ENCODE data around the gene CTCF.

The CTCF gene

GRCh38 chr16:67652578-67653127 is 90.3 kb downstream of the CTCF start:
- DNase-seq (ENCODE audit: low spot score) = no peak

- no peak for DNase-seq (ENCODE audit: low spot score)
Measured at GRCh38 chr16:67653128-67653788, 90.9 kb downstream of the CTCF start.

DNA sequence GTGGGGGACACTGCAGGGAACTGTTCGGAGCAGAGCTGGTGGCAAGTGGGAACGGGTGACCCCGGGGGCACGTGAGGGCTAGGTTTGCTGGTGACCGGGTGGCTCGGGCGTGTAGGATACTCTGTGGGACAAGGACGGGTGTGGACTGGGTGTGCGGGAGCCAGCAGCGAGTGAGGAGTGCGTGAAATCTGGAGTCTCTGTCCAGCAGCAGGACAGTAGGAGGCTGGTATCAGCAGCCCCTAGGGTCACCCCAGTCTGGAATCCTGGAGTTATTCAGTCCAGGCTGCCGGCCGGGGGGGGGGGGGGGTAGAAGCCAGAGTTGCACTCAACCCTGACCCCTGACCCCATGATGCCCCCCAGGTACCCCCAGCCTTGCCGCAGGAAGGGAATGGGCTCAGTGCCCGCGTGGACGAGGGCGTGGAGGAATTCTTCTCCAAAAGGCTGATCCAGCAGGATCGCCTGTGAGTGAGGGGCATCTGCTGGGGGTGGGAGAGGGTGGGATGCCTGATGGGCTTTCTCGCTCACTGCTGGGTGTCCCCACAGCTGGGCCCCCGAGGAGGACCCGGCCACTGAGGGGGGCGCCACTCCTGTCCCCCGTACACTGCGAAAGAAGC is 91.6 kb downstream of the CTCF start:
- DNase-seq (ENCODE audit: low spot score) = no peak

GRCh38 chr16:67654403-67654911 is 92.1 kb downstream of the CTCF start:
- no peak for DNase-seq (ENCODE audit: low spot score)

DNA sequence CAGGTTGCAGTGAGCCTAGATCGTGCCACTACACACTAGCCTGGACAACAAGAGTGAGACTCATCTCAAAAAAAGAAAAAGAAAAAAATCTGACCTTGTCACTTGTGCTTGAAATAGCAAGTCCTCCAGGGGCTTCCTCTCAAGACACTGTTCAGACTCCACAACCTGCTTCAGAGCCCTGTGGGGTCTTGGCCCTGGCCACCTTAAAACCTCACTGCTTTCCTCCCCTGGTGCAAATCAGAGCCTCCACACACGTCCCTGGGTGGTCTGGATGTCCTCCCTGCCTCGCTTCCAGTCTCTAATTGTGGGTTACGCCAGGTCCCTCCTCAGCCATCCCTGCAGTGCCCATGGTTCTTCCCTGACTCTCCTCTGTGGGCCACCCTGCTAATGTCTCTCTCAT is 93.0 kb downstream of the CTCF start:
- no peak for DNase-seq (ENCODE audit: low spot score)

DNA sequence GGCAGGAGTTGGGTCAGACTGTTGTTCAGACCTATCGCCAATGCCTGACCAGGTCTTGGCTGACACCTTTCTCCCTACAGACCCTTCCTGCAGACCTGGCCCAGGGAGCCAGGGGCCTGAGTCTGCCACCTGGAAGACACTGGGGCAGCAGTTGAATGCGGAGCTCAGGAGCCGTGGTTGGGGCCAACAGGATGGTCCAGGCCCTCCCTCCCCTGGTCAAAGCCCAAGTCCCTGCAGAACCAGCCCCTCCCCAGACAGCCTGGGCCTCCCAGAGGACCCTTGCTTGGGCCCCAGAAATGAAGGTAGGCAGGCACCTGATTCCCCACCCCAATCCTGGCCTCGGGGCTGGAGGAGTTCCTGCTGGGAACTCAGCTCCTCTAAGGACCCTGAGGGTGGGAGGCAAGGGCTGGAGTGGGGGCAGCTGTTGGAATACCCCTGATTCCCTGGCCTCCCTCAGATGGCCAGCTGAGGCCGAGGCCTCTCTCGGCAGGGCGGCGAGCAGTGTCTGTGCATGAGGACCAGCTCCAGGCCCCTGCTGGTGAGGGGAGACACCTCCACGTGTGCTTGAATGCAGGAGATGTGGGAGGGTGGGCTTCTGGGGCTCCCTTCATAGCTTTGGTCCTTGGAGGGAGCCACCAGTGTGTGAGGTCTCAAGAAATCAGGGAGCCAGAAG is 94.2 kb downstream of the CTCF start:
- no peak for DNase-seq (ENCODE audit: low spot score)

GRCh38 chr16:67657017-67657608 is 94.8 kb downstream of the CTCF start:
- no peak for DNase-seq (ENCODE audit: low spot score)

DNA sequence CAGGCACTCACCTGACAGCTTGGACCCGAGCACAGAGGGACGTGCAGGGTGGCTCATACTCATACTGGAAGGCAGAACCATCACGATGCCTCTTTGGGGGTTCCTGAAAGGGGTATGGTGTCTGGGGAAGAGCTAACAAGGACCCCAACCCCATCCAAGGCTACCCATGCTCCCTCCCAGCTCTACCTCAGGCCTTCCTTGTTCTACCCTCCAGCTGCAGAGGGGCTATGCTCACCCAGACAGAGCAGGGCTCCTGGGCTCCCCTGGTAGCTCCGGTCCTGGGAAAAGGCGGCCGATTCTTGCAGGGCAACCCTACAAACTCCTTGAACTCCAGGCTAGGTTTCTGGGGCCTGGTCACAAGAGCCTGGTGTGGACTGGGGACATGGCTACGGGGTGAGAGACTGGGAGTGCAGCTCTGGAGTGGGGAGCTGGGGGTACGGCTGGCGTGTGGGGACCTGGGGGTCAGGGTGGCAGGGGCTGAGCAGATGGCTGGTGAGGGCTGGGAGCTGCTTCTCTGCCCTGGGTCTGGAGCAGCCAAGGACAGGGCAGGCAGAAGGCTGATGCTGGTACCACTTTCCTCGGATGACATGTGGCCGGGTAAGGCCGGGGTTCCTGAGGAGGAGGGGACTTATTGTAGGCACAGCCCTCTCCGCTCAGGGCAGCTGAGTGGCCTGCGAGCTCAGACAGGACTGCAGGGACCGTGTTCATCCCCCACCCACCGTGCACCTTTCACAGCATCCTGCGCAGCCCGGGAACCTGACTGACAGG is 95.6 kb downstream of the CTCF start:
- no peak for DNase-seq (ENCODE audit: low spot score)

GRCh38 chr16:67658849-67659674 is 96.7 kb downstream of the CTCF start:
- no peak for DNase-seq (ENCODE audit: low spot score)

- DNase-seq (ENCODE audit: low spot score) = peak; percentile 83
Measured at GRCh38 chr16:67659675-67660563, 97.6 kb downstream of the CTCF start, which contains the start of gene ACD. Gene ACD (minus strand): TSS chr16:67660260. CDS start chr16:67660220, 40 bp downstream.

DNA sequence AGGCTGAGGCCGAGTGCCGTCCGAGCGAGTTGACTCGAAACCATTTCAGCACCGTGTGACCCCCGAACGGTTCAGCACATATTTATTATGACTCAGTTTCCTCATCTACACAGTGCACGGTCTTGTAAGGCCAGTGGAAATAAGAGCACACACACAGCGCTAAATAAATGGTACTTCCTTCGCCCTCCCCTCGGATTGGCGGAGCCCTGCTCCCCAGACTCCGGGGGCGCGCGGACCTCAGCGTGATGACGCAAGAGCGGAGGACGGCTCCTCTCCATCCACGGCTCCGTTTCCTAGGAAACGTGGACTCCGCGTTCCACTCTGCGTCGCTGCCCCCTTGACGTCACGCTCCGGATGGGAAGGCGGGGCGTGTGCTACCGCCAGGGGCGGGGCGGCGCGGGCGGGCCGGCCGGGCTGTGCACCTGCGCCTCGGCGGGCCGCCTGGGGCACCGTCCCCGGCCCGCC is 98.3 kb downstream of the CTCF start, which contains the start of gene PARD6A:
PARD6A (plus strand) TSS at position 397 of the 465 bp plus-strand sequence. CDS start 79 bp downstream, outside the sequence.
- peak; percentile 89 for DNase-seq (ENCODE audit: low spot score)

- DNase-seq (ENCODE audit: low spot score) = no peak
Measured at GRCh38 chr16:67661101-67661761, 98.9 kb downstream of the CTCF start.

GRCh38 chr16:67661886-67662652 is 99.7 kb downstream of the CTCF start:
- DNase-seq (ENCODE audit: low spot score) = no peak

DNA sequence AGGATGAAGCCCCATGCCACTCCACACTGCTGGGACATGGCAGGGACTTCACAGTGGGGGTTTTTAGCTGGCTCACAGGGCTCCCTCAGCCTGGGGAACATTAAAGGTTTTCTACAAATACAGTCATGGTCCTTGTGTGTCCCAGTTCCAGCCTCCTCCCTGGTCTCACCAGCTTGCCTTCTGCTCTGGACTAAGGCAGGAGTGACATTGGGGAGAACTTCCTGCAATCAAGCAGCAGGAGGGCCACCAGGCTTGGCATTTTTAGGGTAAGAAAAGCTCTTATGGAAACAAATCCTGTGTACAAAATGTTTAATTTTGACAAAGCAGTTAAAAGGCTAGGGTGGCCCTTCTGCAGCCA is 100.3 kb downstream of the CTCF start:
- DNase-seq (ENCODE audit: low spot score) = no peak

DNA sequence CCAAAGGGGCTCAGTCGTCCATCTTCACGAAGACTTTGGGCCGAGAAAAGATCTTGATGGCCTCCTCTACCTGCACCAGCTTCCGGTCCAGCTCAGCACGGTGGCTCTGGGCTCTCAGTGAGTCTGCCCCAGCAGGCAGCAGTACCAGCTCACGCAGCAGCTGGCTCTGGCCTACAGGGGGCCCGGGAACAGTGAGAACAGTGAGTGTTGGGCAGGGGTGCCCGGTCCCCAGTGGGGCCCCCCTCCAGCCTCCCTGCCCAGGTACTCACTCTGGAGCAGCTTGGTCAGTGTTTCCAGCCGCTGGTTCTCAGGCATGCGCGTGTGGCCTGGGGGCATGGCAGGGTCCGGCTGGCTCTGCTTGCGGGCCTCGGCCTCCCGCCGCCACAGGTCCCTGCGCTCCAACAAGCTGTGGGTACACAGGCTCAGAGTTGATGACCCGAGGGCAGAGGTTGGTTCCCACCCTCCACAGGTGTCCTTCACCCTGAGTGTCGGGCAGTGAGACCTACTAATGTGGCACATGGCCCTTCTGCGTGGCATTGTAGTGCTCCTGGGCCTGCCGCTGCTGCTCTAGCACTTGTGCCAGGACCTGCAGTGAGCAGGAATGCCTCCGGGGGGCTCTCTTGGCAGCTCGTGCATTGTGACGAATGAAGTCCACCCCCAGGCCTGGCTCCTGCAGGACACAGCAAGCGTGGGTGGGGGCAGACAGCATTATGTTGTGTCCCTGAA is 101.0 kb downstream of the CTCF start:
- DNase-seq (ENCODE audit: low spot score) = no peak

DNA sequence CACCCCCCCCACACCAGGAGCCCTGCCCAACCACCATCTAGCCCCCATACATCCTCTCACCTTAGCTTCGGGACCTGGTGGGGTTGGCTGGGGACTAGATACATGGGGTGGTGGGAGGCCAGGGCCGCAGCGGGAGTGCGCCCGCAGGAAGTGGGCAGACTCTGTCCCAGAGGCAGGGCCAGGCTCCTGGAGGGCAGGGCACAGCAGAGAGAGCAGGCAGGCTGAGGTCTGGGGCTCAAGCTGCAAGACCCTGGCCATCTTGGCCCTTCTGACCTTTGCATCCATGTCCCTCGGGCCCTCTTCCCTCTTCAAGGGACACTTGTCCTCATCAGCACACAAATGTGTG is 101.5 kb downstream of the CTCF start:
- DNase-seq (ENCODE audit: low spot score) = no peak

DNA sequence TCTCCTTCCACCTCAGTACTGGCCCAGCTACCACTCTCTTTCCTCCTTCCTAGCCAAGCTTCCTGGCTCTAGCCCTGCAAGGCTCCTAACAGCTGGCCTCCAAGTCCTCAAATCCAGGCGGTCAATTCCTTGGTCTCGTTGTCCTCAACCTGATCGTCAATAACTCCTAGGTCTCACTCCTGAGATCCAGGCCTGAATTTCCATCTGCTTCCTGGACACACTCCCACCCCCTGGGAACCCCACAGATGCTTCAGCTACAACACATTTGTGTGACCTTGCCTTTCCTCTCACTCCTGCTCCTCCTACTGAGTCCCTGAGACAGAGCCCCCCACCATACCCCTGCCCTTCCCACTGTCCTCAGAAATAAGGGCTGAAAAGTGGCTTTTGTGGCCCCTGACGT is 101.9 kb downstream of the CTCF start:
- DNase-seq (ENCODE audit: low spot score) = no peak

GRCh38 chr16:67664871-67665270 is 102.5 kb downstream of the CTCF start:
- no peak for DNase-seq (ENCODE audit: low spot score)
